Upper lobe of left lung (tissue), 6 donors: Measurements from ENCODE around the gene TAS2R13. TPM values are rescaled to one million over a fixed set of nuclear protein-coding genes. Genes with fewer than 3 reads are reported as not detected.

ENCODE experiments used
- ATAC-seq, 2 donors: fragments of 200-7000 bp; cut with Tn5 transposase; one replicate each; pipeline ENCODE4 v1.9.1; 2022; ENCODE audit warnings: mild to moderate bottlenecking in 2 of 2, moderate library complexity in 2 of 2; ENCODE audit not compliant: low FRiP score in 2 of 2
- DNase-seq, 2 donors: peaks; one replicate each; pipeline ENCODE4 v3.0.0-alpha.2; 2019 to 2020
- H3K27ac ChIP-seq, 4 donors: fragments of 200-600 bp; sonication (generic); one replicate each; pipeline ENCODE4 v1.5.1; 2016 to 2019
- H3K27me3 ChIP-seq, 4 donors: fragments of 200-600 bp; sonication (generic); one replicate each; pipeline ENCODE4 v1.5.1; 2017 to 2019
- H3K36me3 ChIP-seq, 4 donors: fragments of 200-600 bp; sonication (generic); one replicate each; pipeline ENCODE4 v1.5.1; 2016 to 2019
- H3K4me1 ChIP-seq, 4 donors: fragments of 200-600 bp; sonication (generic); one replicate each; pipeline ENCODE4 v1.5.1; 2018 to 2019
- H3K4me3 ChIP-seq, 4 donors: fragments of 200-600 bp; sonication (generic); one replicate each; pipeline ENCODE4 v1.5.1; 2017 to 2019; ENCODE audit warnings: mild to moderate bottlenecking in 2 of 4, moderate library complexity in 1 of 4
- H3K9me3 ChIP-seq, 4 donors: fragments of 200-600 bp; sonication (generic); one replicate each; pipeline ENCODE4 v1.5.1; 2018 to 2019
- EP300 ChIP-seq, 4 donors: sonication (generic); formaldehyde crosslinking; IDR thresholded peaks; one replicate each; pipeline ENCODE4 v1.5.1; 2017; ENCODE audit warnings: antibody characterized with exemption in 4 of 4, control low read depth in 2 of 4
- POLR2A ChIP-seq, 4 donors: fragments of 450-650 bp; IDR thresholded peaks; one replicate each; pipeline ENCODE4 v1.5.1; 2016 to 2017; ENCODE audit warnings: antibody characterized with exemption in 4 of 4, mild to moderate bottlenecking in 2 of 4
- POLR2AphosphoS5 ChIP-seq, 2 donors: sonication (generic); formaldehyde crosslinking; IDR thresholded peaks; one replicate each; pipeline ENCODE4 v1.5.1; 2017; ENCODE audit warnings: antibody characterized with exemption in 2 of 2
- WGBS, 2 donors: methylation state at CpG; one replicate each; pipeline ENCODE4 v1.1.5; 2017 to 2018; 5-methylcytosine and 5-hydroxymethylcytosine counted together
- total RNA-seq, 6 donors: library from RNA; depleted of rRNA in 4 of 6; stranded (reverse); fragments of >200 nt in 4 of 6; gene quantifications; one replicate each; pipeline versions ENCODE4 v1.1.0 to v1.2.1, GENCODE V29; 2016 to 2021
- TF ChIP-seq, protein P1 (sequence below), 6 experiments: fragments of 450-650 bp in 4 of 6; fragments of 200-600 bp in 2 of 6; sonication (generic) in 2 of 6; IDR thresholded peaks; one replicate each; pipeline ENCODE4 v1.5.1; 2016 to 2019; ENCODE audit warnings: antibody characterized with exemption in 6 of 6
- donor health status: DM: no; HTN: no; CAD: no; lungs with moderate emphysema.
- donor health status: DM: no; HTN: yes; CAD: no; lungs with severe emphysema.

The TAS2R13 gene
- total RNA-seq, 6 donors from 2014 or later, result 0.61 to 6.8 (median 2.5) TPM

DNA sequence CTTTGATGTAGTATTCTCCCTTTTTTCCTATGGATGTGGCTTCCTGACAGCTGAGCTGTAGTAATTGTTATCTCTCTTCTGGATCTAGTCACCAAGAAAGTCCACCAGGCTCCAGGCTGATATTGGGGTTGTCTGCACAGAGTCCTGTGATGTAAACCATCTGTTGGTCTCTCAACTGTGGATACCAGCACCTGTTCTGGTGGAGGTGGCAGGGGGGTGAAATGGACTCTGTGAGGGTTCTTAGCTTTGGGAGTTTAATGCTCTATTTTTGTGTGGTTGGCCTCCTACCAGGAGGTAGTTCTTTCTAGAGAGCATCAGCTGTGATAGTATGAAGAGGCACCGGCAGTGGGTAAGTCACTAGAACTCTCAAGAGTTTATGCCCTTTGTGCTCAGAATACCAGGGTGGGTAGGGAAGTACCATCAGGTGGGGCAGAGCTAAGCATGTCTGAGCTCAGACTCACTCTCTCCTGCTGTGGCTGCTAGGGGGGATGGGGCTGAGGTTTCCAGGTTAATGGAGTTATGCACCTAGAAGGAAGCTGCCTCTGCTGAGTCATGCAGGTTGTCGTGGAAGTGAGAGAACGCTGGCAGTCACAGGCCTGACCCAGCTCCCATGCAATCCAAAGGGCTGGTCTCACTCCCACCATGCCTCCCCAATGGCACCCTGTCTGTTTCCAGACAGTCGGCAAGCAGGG is 32.7 kb upstream of the TAS2R13 start:
- WGBS, 2 donors, result 64 to 100% methylated on average over 1 to 4 of the region's 4 CpGs
- Histone ChIP-seq H3K4me3 (no peak overlapping the region), H3K36me3 (no peaks in the 10 kb centered on the region), H3K4me1 (no peaks in the 10 kb centered on the region), H3K27me3 (no peaks in the 10 kb centered on the region), H3K9me3 (no peaks in the 10 kb centered on the region), H3K27ac (no peak overlapping the region)
- ATAC-seq (no peak), DNase-seq (no peak)
- no peak for TF ChIP-seq EP300 (IDR thresholded peaks at IDR 0.05)
- TF ChIP-seq POLR2AphosphoS5 (IDR thresholded peaks at IDR 0.05), result no peak
- TF ChIP-seq POLR2A (IDR thresholded peaks at IDR 0.05), result no peak
- TF ChIP-seq, protein P1, sequence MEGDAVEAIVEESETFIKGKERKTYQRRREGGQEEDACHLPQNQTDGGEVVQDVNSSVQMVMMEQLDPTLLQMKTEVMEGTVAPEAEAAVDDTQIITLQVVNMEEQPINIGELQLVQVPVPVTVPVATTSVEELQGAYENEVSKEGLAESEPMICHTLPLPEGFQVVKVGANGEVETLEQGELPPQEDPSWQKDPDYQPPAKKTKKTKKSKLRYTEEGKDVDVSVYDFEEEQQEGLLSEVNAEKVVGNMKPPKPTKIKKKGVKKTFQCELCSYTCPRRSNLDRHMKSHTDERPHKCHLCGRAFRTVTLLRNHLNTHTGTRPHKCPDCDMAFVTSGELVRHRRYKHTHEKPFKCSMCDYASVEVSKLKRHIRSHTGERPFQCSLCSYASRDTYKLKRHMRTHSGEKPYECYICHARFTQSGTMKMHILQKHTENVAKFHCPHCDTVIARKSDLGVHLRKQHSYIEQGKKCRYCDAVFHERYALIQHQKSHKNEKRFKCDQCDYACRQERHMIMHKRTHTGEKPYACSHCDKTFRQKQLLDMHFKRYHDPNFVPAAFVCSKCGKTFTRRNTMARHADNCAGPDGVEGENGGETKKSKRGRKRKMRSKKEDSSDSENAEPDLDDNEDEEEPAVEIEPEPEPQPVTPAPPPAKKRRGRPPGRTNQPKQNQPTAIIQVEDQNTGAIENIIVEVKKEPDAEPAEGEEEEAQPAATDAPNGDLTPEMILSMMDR (IDR thresholded peaks at IDR 0.05), result no peak

DNA sequence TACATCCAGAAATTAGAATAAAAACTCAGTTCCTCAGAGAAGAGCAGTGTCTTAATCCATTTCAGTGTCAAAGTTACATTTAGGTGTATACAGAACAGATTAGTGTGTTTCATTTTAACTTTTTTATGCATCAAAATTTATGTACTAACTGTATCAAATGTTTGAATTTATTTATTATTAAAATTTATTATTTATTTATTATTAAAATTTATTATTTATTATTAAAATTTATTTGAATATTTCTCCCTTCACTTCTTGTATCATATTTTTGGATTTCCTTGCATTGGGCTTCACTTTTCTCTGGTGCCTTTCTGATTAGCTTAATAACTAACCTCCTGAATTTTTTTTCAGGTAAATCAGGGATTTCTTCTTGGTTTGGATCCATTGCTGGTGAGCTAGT is 32.0 kb upstream of the TAS2R13 start:
- TF ChIP-seq EP300 (IDR thresholded peaks at IDR 0.05), result no peak
- no peak for ATAC-seq

DNA sequence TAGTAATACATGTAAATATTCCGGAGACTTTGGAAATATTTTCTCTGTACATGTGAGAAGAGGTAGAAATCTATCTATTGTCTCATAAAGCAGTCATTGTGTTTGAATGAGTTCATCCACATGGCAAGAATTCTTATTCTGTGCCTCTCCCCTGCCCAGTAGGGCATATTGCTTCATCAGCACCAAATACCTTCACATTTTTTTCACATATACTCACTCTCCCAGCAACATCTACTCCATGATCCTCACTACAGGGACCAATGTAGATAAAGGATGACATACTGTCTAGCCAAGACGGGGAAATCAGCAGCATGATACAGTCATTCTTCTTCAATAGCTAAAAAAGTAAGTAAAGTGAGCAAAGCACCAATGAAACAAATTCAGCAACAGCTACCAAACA is 31.0 kb upstream of the TAS2R13 start:
- Histone ChIP-seq H3K4me3 (no peak overlapping the region), H3K27ac (no peak overlapping the region), H3K9me3 (no peaks in the 10 kb centered on the region), H3K36me3 (no peaks in the 10 kb centered on the region), H3K27me3 (no peaks in the 10 kb centered on the region), H3K4me1 (no peaks in the 10 kb centered on the region)
- TF ChIP-seq POLR2AphosphoS5 (IDR thresholded peaks at IDR 0.05) (no peak), EP300 (IDR thresholded peaks at IDR 0.05) (no peak)
- TF ChIP-seq, protein P1 (IDR thresholded peaks at IDR 0.05), result no peak
- ATAC-seq (no peak), DNase-seq (no peak)
- 93 to 95% methylated on average over 2 of the region's 2 CpGs for WGBS, 2 donors

More for the DNA sequence above, 32.0 kb upstream of the TAS2R13 start:
- H3K27me3 ChIP-seq, result no peaks in the 10 kb centered on the region
- H3K9me3 ChIP-seq, result no peaks in the 10 kb centered on the region
- no peak for DNase-seq
- no peak overlapping the region for H3K4me3 ChIP-seq
- H3K4me1 ChIP-seq, result no peaks in the 10 kb centered on the region
- H3K36me3 ChIP-seq, result no peaks in the 10 kb centered on the region
- no peak overlapping the region for H3K27ac ChIP-seq

DNA sequence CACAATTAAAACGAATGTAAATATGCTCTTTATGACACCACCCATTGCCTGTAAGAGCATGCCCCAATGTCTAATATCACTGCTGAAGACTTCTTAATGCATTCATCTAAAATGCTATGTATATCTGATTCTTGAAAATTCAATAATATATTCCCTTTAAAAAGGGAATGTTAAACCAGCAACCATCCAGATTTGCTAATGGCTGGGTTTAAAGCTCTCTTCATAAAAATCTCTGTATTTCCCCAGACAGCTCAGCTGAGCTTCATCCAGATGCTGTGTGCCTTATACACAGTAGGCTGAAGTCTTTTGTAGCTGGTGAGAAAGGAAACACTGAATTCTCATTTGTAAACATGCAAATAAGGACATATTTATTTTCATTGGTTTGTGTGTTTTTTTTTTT is 29.8 kb upstream of the TAS2R13 start, which contains the start of gene TAS2R14:
TSS of gene TAS2R14 (minus strand) at position 101 of the 400 bp plus-strand sequence. CDS start at position 45, 56 bp downstream.
- ATAC-seq, result no peak
- H3K36me3 ChIP-seq, result no peaks in the 10 kb centered on the region
- 87 to 96% methylated on average over 1 of the region's 1 CpG for WGBS, 2 donors
- TF ChIP-seq POLR2A (IDR thresholded peaks at IDR 0.05), result no peak
- TF ChIP-seq, protein P1 (IDR thresholded peaks at IDR 0.05), result no peak
- no peak for TF ChIP-seq POLR2AphosphoS5 (IDR thresholded peaks at IDR 0.05)
- TF ChIP-seq EP300 (IDR thresholded peaks at IDR 0.05), result no peak
- no peaks in the 10 kb centered on the region for H3K9me3 ChIP-seq
- DNase-seq, result no peak
- no peak within 1 kb of the TSS for H3K4me3 ChIP-seq
- no peak within 1 kb of the TSS for H3K27ac ChIP-seq
- H3K27me3 ChIP-seq, result no peaks in the 10 kb centered on the region
- no peaks in the 10 kb centered on the region for H3K4me1 ChIP-seq

DNA sequence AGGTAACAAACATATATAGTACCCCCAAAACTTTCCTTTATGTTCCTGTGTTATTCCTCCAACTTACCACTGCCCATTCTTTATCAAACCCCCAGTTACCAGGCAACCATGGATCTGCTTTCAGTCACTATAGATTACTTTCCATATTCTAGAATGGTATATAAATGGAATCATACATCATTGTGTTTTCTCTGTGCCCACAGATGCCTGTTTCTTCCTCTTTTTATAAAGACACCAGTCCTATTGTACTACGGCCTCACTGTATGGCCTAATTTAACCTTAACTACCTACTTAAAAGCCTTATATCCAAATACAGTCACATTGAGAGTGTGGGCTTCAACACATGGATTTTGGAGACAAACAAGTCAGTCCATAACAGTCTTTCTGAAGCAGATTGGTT is 27.1 kb upstream of the TAS2R13 start:
- Histone ChIP-seq H3K36me3 (no peaks in the 10 kb centered on the region), H3K4me3 (no peak overlapping the region), H3K27ac (no peak overlapping the region), H3K4me1 (no peaks in the 10 kb centered on the region), H3K27me3 (no peaks in the 10 kb centered on the region), H3K9me3 (no peaks in the 10 kb centered on the region)
- ATAC-seq (no peak), DNase-seq (no peak)
- TF ChIP-seq POLR2AphosphoS5 (IDR thresholded peaks at IDR 0.05) (no peak), POLR2A (IDR thresholded peaks at IDR 0.05) (no peak), EP300 (IDR thresholded peaks at IDR 0.05) (no peak)
- TF ChIP-seq, protein P1 (IDR thresholded peaks at IDR 0.05), result no peak
- WGBS, 2 donors, result 82 to 94% methylated on average over 1 of the region's 1 CpG
